Mammary epithelial cell (primary cell): ENCODE results near the gene LINGO1.
A peak's percentile ranks its signal among the peaks of the same experiment; 100 is the strongest.

ENCODE experiments used
- EZH2 ChIP-seq: IDR thresholded peaks from 2 replicates; pipeline ENCODE4 v1.6.1; 2012; ENCODE audit warnings: low read length, inconsistent platforms, borderline replicate concordance
- TF ChIP-seq, protein P1 (sequence below), 2 donors: IDR thresholded peaks in 1 of 2; conservative IDR thresholded peaks in 1 of 2; 2 replicates each; pipeline ENCODE4 v1.5.1; 2011 to 2012; ENCODE audit warnings: inconsistent platforms in 2 of 2, low read length in 2 of 2, mild to moderate bottlenecking in 2 of 2, control low read depth in 1 of 2, low read depth in 1 of 2; ENCODE audit not compliant: insufficient read depth in 1 of 2; ENCODE audit errors: extremely low read depth in 1 of 2

DNA sequence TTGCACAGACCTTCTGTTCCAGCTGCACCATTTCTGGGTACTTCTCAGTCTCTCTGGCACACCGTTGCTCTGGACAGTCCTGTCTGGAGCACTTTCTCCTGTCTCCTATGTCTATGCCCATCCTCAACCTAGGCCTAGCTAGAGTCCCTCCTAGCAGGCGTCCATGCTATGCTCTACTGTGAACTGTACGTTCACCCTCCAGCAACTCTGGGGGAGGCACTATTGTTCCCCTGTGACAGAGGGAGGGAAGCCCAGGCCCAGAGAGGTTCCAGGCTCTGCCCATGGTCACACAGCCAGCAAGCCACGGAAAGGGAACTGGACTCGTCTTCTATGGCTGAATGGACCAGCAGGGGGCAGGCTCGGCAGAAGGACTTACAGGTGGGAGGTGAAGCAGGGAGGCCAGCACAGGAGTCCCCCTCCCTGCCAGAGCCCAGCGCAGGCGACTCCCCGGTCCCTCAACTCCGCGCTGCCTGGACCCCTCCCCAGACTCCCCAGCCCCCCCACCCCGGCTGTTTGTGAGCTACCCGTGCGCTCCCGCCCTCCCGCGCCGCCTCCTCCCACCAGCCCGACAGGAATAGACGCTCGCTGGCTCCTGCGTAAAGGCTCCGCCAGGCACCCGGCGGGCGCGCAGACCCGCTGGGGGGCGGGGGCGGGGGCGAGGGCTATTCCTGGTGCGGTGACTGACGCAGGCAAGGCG is 1.7 kb upstream of the LINGO1 start:
- TF ChIP-seq, protein P1, sequence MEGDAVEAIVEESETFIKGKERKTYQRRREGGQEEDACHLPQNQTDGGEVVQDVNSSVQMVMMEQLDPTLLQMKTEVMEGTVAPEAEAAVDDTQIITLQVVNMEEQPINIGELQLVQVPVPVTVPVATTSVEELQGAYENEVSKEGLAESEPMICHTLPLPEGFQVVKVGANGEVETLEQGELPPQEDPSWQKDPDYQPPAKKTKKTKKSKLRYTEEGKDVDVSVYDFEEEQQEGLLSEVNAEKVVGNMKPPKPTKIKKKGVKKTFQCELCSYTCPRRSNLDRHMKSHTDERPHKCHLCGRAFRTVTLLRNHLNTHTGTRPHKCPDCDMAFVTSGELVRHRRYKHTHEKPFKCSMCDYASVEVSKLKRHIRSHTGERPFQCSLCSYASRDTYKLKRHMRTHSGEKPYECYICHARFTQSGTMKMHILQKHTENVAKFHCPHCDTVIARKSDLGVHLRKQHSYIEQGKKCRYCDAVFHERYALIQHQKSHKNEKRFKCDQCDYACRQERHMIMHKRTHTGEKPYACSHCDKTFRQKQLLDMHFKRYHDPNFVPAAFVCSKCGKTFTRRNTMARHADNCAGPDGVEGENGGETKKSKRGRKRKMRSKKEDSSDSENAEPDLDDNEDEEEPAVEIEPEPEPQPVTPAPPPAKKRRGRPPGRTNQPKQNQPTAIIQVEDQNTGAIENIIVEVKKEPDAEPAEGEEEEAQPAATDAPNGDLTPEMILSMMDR (conservative IDR thresholded peaks at IDR 0.05 in 1 of 2, IDR thresholded peaks at IDR 0.05 in 1 of 2; ENCODE audit: extremely low read depth in 1 of 2, insufficient read depth in 1 of 2, low read depth in 1 of 2, low read length in 2 of 2) = peak; percentile 57 to 62
- no peak for TF ChIP-seq EZH2
